ENCODE data around the gene PALM.

- no peak for TF ChIP-seq POLR2AphosphoS2 (IDR thresholded peaks at IDR 0.05; ENCODE audit: low read depth, low read length)
- TF ChIP-seq TARDBP (IDR thresholded peaks at IDR 0.05; ENCODE audit: borderline replicate concordance) = no peak
- TF ChIP-seq SREBF1 (IDR thresholded peaks at IDR 0.05; ENCODE audit: low read length) = no peak
- TF ChIP-seq CTCF (IDR thresholded peaks at IDR 0.05 in 2 of 3, conservative IDR thresholded peaks at IDR 0.05 in 1 of 3; ENCODE audit: control insufficient read depth in 2 of 3, extremely low read depth in 1 of 3, insufficient read depth in 1 of 3, low read depth in 3 of 3, low read length in 3 of 3) = no peak
- TF ChIP-seq PRDM15 (CRISPR knock-in tag; IDR thresholded peaks at IDR 0.05) = no peak
- TF ChIP-seq ESRRA (IDR thresholded peaks at IDR 0.05; ENCODE audit: low read length) = no peak
- no peak for TF ChIP-seq ZZZ3 (IDR thresholded peaks at IDR 0.05; ENCODE audit: control insufficient read depth, insufficient read length, low read depth)
- no peak for TF ChIP-seq CUX1 (IDR thresholded peaks at IDR 0.05; ENCODE audit: insufficient replicate concordance, low read depth, low read length)
- TF ChIP-seq USF1 (IDR thresholded peaks at IDR 0.05; ENCODE audit: borderline replicate concordance, extremely low read length, insufficient read depth, low read depth, low read length) = no peak
- no peak for TF ChIP-seq SUZ12 (IDR thresholded peaks at IDR 0.05; ENCODE audit: unreplicated experiment)
Observed at GRCh38 chr19:694481-695351, 14.0 kb upstream of the PALM start.
